K562 (cell line): ENCODE results near the gene PGS1. TPM values are rescaled to one million over a fixed set of nuclear protein-coding genes. Genes with fewer than 3 reads are reported as not detected.

Experiments
- FUS ChIP-seq: fragments of 200-400 bp; formaldehyde crosslinking; optimal IDR thresholded peaks from 2 replicates; pipeline ENCODE3; 2017; ENCODE audit warnings: low read depth, low read length
- MAFG ChIP-seq: fragments of 450-650 bp; conservative IDR thresholded peaks from 2 replicates; pipeline ENCODE4 v1.6.1; 2016; ENCODE audit warnings: missing genetic modification characterization, missing compliant biosample characterization
- MEIS2 ChIP-seq: fragments of 450-650 bp; IDR thresholded peaks from 2 replicates; pipeline ENCODE4 v1.6.1; 2014; ENCODE audit warnings: mild to moderate bottlenecking; ENCODE audit not compliant: partially characterized antibody
- RAD21 ChIP-seq, 2 experiments: fragments of 250-450 bp in 1 of 2; fragments of 450-650 bp in 1 of 2; sonication (Bioruptor Pico) in 1 of 2; formaldehyde crosslinking in 1 of 2; IDR thresholded peaks in 1 of 2; conservative IDR thresholded peaks in 1 of 2; 2 replicates each; pipeline versions ENCODE4 v1.4.0 to v1.8.0; 2020 to 2022; ENCODE audit warnings: mild to moderate bottlenecking in 2 of 2, moderate library complexity in 1 of 2
- RBBP5 ChIP-seq: fragments of 200-600 bp; sonication (generic); IDR thresholded peaks from 2 replicates; pipeline ENCODE4 v1.6.1; 2012; ENCODE audit warnings: borderline replicate concordance, mild to moderate bottlenecking, low read length, control low read depth, inconsistent platforms; ENCODE audit not compliant: insufficient read depth, poor library complexity, severe bottlenecking
- RCOR1 ChIP-seq, 2 experiments: IDR thresholded peaks; 2 replicates each; pipeline ENCODE4 v1.6.1; 2012; ENCODE audit warnings: low read depth in 2 of 2, low read length in 2 of 2, borderline replicate concordance in 1 of 2, improper control_type of control experiment in 1 of 2
- SMAD1 ChIP-seq: fragments of 150-350 bp; IDR thresholded peaks from 2 replicates; pipeline ENCODE4 v1.6.1; 2014; ENCODE audit warnings: low read length, low read depth; ENCODE audit not compliant: partially characterized antibody
- polyA plus RNA-seq, 8 experiments: library from polyadenylated mRNA; depleted of rRNA in 4 of 8; stranded (reverse) in 5 of 8; unstranded in 3 of 8; fragments of >200 nt; fragmentation: Nextera tagmentation in 2 of 8; fragmentation: Illumina TruSeq in 1 of 8; extraction: Ambion mirVana in 2 of 8; extraction: Trizol in 1 of 8; gene quantifications; 2 replicates each; pipeline versions ENCODE4 v1.2.1 to v1.2.3, GENCODE V29; 2011 to 2014; ENCODE audit warnings: inconsistent platforms in 1 of 8, missing spikeins in 1 of 8
- total RNA-seq, 7 experiments: library from RNA; depleted of rRNA in 6 of 7; stranded (reverse); fragments of >200 nt in 6 of 7; fragmentation: Illumina TruSeq in 2 of 7; extraction: Trizol in 2 of 7; gene quantifications; 2 replicates each; pipeline versions ENCODE4 v1.2.1 to v1.2.3, GENCODE V29; 2011 to 2021; ENCODE audit warnings: low replicate concordance in 1 of 7
- TF ChIP-seq, protein P1 (sequence below): sonication (generic); formaldehyde crosslinking; IDR thresholded peaks from 2 replicates; pipeline ENCODE4 v1.8.0; 2022; ENCODE audit warnings: missing genetic modification reagents, mild to moderate bottlenecking, moderate library complexity, borderline replicate concordance
- TF ChIP-seq, protein P2 (sequence below): fragments of 250-450 bp; sonication (Bioruptor Pico); IDR thresholded peaks from 2 replicates; pipeline ENCODE4 v1.8.0; 2021; ENCODE audit warnings: moderate library complexity, mild to moderate bottlenecking, inconsistent platforms

The PGS1 gene
- total and polyA plus RNA-seq, 9 of the 15 experiments (the other 6 are each of a cell fraction or from before 2014, with no cell fraction given): 1.3 to 39.4 (median 22.3) TPM

DNA sequence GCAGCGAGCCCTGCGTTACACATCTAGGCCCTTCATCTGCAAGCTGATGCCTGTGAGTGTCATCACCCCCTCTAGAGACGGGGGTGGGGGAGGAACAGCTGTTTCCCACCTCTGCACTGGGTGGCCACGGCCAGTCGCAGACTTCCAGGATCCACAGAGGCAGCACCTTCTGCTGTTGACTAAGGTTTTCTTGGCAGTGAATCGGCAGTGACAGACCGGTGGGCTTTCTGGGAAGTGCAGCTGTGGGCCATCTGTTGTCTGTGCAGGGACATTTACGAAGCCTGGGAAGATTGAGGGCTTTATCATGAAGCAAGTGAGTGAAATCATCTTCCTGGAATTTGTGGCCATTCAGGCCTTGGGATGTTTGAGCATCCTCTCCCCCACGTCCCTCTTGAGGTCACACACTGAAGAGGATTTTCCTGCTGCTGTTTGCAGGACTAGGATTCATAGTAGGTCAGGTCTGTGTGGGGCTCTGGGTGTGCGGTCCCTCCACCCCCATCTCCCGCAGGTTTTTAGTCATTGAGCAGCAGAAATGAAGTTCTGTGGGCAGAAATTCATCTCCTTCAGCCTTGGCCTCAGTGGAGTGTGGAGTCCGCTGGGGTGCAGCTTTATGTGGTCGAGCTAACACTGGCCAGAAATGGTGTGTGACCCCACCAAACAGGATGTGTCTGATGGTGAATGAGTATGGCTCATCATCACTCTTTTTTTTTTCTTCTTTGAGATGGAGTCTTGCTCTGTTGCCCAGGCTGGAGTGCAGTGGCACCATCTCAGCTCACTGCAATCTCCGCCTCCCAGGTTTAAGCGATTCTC lies 12.0 kb downstream of the PGS1 start (continued):
- TF ChIP-seq, protein P1, sequence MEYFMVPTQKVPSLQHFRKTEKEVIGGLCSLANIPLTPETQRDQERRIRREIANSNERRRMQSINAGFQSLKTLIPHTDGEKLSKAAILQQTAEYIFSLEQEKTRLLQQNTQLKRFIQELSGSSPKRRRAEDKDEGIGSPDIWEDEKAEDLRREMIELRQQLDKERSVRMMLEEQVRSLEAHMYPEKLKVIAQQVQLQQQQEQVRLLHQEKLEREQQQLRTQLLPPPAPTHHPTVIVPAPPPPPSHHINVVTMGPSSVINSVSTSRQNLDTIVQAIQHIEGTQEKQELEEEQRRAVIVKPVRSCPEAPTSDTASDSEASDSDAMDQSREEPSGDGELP: peak; percentile 46; the same call in 1 of the 2 replicates
- TF ChIP-seq SMAD1 (no peak), RAD21 (CRISPR knock-in tag; conservative IDR thresholded peaks at IDR 0.05 in 1 of 2, IDR thresholded peaks at IDR 0.05 in 1 of 2) (0 out of 4 replicates have a peak, but pooled peaks of 1 of the 2 experiments have one; percentile 3), RCOR1 (IDR thresholded peaks at IDR 0.05; ENCODE audit: borderline replicate concordance in 1 of 2, low read depth in 2 of 2, low read length in 2 of 2) (0 out of 4 replicates have a peak, but pooled peaks of 1 of the 2 experiments have one; percentile 3), FUS (no peak), RBBP5 (no peak), MEIS2 (peak; percentile 9), MAFG (tag) (no peak)
- TF ChIP-seq, protein P2, sequence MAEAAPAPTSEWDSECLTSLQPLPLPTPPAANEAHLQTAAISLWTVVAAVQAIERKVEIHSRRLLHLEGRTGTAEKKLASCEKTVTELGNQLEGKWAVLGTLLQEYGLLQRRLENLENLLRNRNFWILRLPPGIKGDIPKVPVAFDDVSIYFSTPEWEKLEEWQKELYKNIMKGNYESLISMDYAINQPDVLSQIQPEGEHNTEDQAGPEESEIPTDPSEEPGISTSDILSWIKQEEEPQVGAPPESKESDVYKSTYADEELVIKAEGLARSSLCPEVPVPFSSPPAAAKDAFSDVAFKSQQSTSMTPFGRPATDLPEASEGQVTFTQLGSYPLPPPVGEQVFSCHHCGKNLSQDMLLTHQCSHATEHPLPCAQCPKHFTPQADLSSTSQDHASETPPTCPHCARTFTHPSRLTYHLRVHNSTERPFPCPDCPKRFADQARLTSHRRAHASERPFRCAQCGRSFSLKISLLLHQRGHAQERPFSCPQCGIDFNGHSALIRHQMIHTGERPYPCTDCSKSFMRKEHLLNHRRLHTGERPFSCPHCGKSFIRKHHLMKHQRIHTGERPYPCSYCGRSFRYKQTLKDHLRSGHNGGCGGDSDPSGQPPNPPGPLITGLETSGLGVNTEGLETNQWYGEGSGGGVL (CRISPR knock-in tag): no peak
